Neural cell (in vitro differentiated cells): ENCODE results near the gene BCL2L15.

Experiments
- CTCF ChIP-seq: fragments of 450-650 bp; IDR thresholded peaks from 2 replicates; pipeline ENCODE4 v1.5.1; 2014; ENCODE audit warnings: antibody characterized with exemption, mild to moderate bottlenecking, moderate library complexity; ENCODE audit not compliant: poor library complexity, severe bottlenecking
- EP300 ChIP-seq: fragments of 450-650 bp; conservative IDR thresholded peaks from 2 replicates; pipeline ENCODE4 v1.6.1; 2014; ENCODE audit warnings: antibody characterized with exemption, mild to moderate bottlenecking, moderate library complexity; ENCODE audit not compliant: poor library complexity, severe bottlenecking
- EZH2 ChIP-seq: fragments of 200-600, 300-800 bp; shearing (Covaris generic), sonication (generic); IDR thresholded peaks from 2 replicates; pipeline ENCODE4 v1.6.1; 2014; ENCODE audit warnings: antibody characterized with exemption, low read length, borderline replicate concordance, mild to moderate bottlenecking; ENCODE audit not compliant: insufficient read depth, poor library complexity, severe bottlenecking
- MXI1 ChIP-seq: fragments of 450-650 bp; conservative IDR thresholded peaks from 2 replicates; pipeline ENCODE4 v1.6.1; 2014; ENCODE audit warnings: antibody characterized with exemption, mild to moderate bottlenecking; ENCODE audit not compliant: poor library complexity, severe bottlenecking
- POLR2AphosphoS5 ChIP-seq: IDR thresholded peaks from 2 replicates; pipeline ENCODE4 v1.6.1; 2012
- RAD21 ChIP-seq: fragments of 450-650 bp; conservative IDR thresholded peaks from 2 replicates; pipeline ENCODE4 v1.6.1; 2014; ENCODE audit warnings: antibody characterized with exemption, mild to moderate bottlenecking, moderate library complexity
- REST ChIP-seq: IDR thresholded peaks from 2 replicates; pipeline ENCODE4 v1.6.1; 2012; ENCODE audit warnings: borderline replicate concordance
- SMC3 ChIP-seq: fragments of 450-650 bp; conservative IDR thresholded peaks from 2 replicates; pipeline ENCODE4 v1.6.1; 2014; ENCODE audit warnings: antibody characterized with exemption, mild to moderate bottlenecking, moderate library complexity; ENCODE audit not compliant: poor library complexity
- TAF1 ChIP-seq: IDR thresholded peaks from 2 replicates; pipeline ENCODE4 v1.6.1; 2012; ENCODE audit warnings: low read depth

GRCh38 chr1:113887402-113888175 is at the start of gene BCL2L15:
- TF ChIP-seq CTCF = no peak
- TF ChIP-seq EZH2 = no peak
- no peak for TF ChIP-seq SMC3
- TF ChIP-seq EP300 = no peak
- no peak for TF ChIP-seq REST
- TF ChIP-seq TAF1 = no peak
- TF ChIP-seq POLR2AphosphoS5 = no peak
- no peak for TF ChIP-seq RAD21
- TF ChIP-seq MXI1 = no peak
